Stimulated activated CD4-positive, alpha-beta T cell treated with anti-CD3 and anti-CD28 coated beads, Interleukin-2, amount 100 ng/mL, for 48 hours (primary cell): ENCODE data around the gene AFAP1.

Experiments used
- DNase-seq, 2 donors: peaks; one replicate each; pipeline ENCODE4 v3.0.0-alpha.2; 2020

AFAP1 gene

GRCh38 chr4:7710576-7711306 is 228.9 kb downstream of the AFAP1 start:
- DNase-seq, result no peak

- no peak for DNase-seq
These were observed 229.5 kb downstream of the AFAP1 start for GRCh38 chr4:7710126-7710525.

- DNase-seq, result no peak
These were observed 230.2 kb downstream of the AFAP1 start for GRCh38 chr4:7709431-7709830.

- no peak for DNase-seq
These were observed 230.7 kb downstream of the AFAP1 start for GRCh38 chr4:7708981-7709380.
